HEK293 (cell line): ENCODE measurements around the gene OR2K2.

Experiments used
- CTCF ChIA-PET: fragments of 350-600 bp; formaldehyde crosslinking; extraction: SDS; loops from one replicate; lab custom pipeline; 2021; ENCODE audit warnings: antibody characterized with exemption; lab: Yijun Ruan, JAX
- POLR2A ChIA-PET: fragments of 300-600 bp; formaldehyde crosslinking; extraction: SDS; loops from one replicate; lab custom pipeline; 2020; ENCODE audit warnings: antibody characterized with exemption, inconsistent platforms; lab: Yijun Ruan, JAX
- H3K27ac ChIP-seq: fragments of 200-500 bp; sonication (Bioruptor generic); 2 replicates; pipeline ENCODE4 v1.5.1; 2014; ENCODE audit warnings: low read depth, low read length, control low read depth, inconsistent platforms; ENCODE audit errors: extremely low read depth
- H3K36me3 ChIP-seq, 2 experiments: fragments of 200-500 bp in 1 of 2; sonication (Bioruptor generic) in 1 of 2; 1 replicate in 1 of 2; 2 replicates in 1 of 2; pipeline ENCODE4 v1.5.1; 2014 to 2017; ENCODE audit warnings: inconsistent platforms in 2 of 2, low read length in 2 of 2; ENCODE audit not compliant: control insufficient read depth in 2 of 2, insufficient read depth in 1 of 2
- H3K4me1 ChIP-seq: fragments of 200-500 bp; sonication (Bioruptor generic); 2 replicates; pipeline ENCODE4 v1.5.1; 2014; ENCODE audit warnings: mild to moderate bottlenecking, low read length, inconsistent platforms; ENCODE audit not compliant: control insufficient read depth, insufficient read depth
- H3K4me3 ChIP-seq: 2 replicates; pipeline ENCODE4 v1.5.1; 2011; ENCODE audit warnings: low read depth, mild to moderate bottlenecking, control low read depth, low read length, moderate library complexity
- H3K9me3 ChIP-seq: fragments of 200-500 bp; sonication (Bioruptor generic); 2 replicates; pipeline ENCODE4 v1.5.1; 2014; ENCODE audit warnings: low read depth, low read length, inconsistent platforms; ENCODE audit not compliant: control insufficient read depth, insufficient read depth
- AEBP2 ChIP-seq: fragments of 450-650 bp; formaldehyde crosslinking; IDR thresholded peaks from 2 replicates; pipeline ENCODE4 v1.5.1; 2016; ENCODE audit warnings: missing biosample characterization, missing genetic modification characterization, borderline replicate concordance
- BCL11A ChIP-seq: fragments of 450-650 bp; formaldehyde crosslinking; IDR thresholded peaks from 2 replicates; pipeline ENCODE4 v1.5.1; 2016; ENCODE audit warnings: low read depth, missing biosample characterization, missing genetic modification characterization
- CTCF ChIP-seq: fragments of 450-650 bp; formaldehyde crosslinking; IDR thresholded peaks from 2 replicates; pipeline ENCODE4 v1.5.1; 2016; ENCODE audit warnings: missing biosample characterization, missing genetic modification characterization
- EGR2 ChIP-seq: fragments of 450-650 bp; formaldehyde crosslinking; IDR thresholded peaks from 2 replicates; pipeline ENCODE4 v1.5.1; 2016; ENCODE audit warnings: low read depth, missing biosample characterization, missing genetic modification characterization
- RBAK ChIP-seq: fragments of 450-650 bp; formaldehyde crosslinking; IDR thresholded peaks from 2 replicates; pipeline ENCODE4 v1.5.1; 2016; ENCODE audit warnings: missing biosample characterization, missing genetic modification characterization
- TCF7L2 ChIP-seq: IDR thresholded peaks from 2 replicates; pipeline ENCODE4 v1.6.1; 2011; ENCODE audit warnings: low read depth, mild to moderate bottlenecking, inconsistent platforms, low read length, moderate library complexity, borderline replicate concordance
- ZBTB6 ChIP-seq: fragments of 450-650 bp; formaldehyde crosslinking; IDR thresholded peaks from 2 replicates; pipeline ENCODE4 v1.5.1; 2017; ENCODE audit warnings: missing biosample characterization, missing genetic modification characterization
- ZNF132 ChIP-seq: fragments of 450-650 bp; formaldehyde crosslinking; IDR thresholded peaks from 2 replicates; pipeline ENCODE4 v1.5.1; 2017; ENCODE audit warnings: missing biosample characterization, missing genetic modification characterization, borderline replicate concordance
- ZNF157 ChIP-seq: fragments of 450-650 bp; formaldehyde crosslinking; IDR thresholded peaks from 2 replicates; pipeline ENCODE4 v1.5.1; 2016; ENCODE audit warnings: missing biosample characterization, missing genetic modification characterization
- ZNF169 ChIP-seq: fragments of 450-650 bp; formaldehyde crosslinking; IDR thresholded peaks from 2 replicates; pipeline ENCODE4 v1.5.1; 2016; ENCODE audit warnings: missing biosample characterization, missing genetic modification characterization
- ZNF221 ChIP-seq: fragments of 450-650 bp; formaldehyde crosslinking; IDR thresholded peaks from 2 replicates; pipeline ENCODE4 v1.5.1; 2017; ENCODE audit warnings: missing biosample characterization, missing genetic modification characterization, borderline replicate concordance
- ZNF391 ChIP-seq: fragments of 450-650 bp; formaldehyde crosslinking; IDR thresholded peaks from 2 replicates; pipeline ENCODE4 v1.5.1; 2016; ENCODE audit warnings: low read depth, missing biosample characterization, missing genetic modification characterization, borderline replicate concordance
- ZNF518A ChIP-seq: fragments of 450-650 bp; formaldehyde crosslinking; conservative IDR thresholded peaks from 2 replicates; pipeline ENCODE4 v1.5.1; 2016; ENCODE audit warnings: low read depth, missing biosample characterization, missing genetic modification characterization
- ZNF580 ChIP-seq: fragments of 450-650 bp; formaldehyde crosslinking; IDR thresholded peaks from 2 replicates; pipeline ENCODE4 v1.5.1; 2016; ENCODE audit warnings: missing biosample characterization, missing genetic modification characterization
- ZNF585B ChIP-seq: fragments of 450-650 bp; formaldehyde crosslinking; IDR thresholded peaks from 2 replicates; pipeline ENCODE4 v1.5.1; 2016; ENCODE audit warnings: missing biosample characterization, missing genetic modification characterization
- ZNF654 ChIP-seq: fragments of 450-650 bp; formaldehyde crosslinking; IDR thresholded peaks from 2 replicates; pipeline ENCODE4 v1.5.1; 2016; ENCODE audit warnings: low read depth, missing biosample characterization, missing genetic modification characterization
- ZNF658 ChIP-seq: fragments of 450-650 bp; formaldehyde crosslinking; IDR thresholded peaks from 2 replicates; pipeline ENCODE4; 2016; ENCODE audit warnings: missing biosample characterization, missing genetic modification characterization
- ZSCAN23 ChIP-seq: fragments of 450-650 bp; formaldehyde crosslinking; IDR thresholded peaks from 2 replicates; pipeline ENCODE4 v1.5.1; 2016; ENCODE audit warnings: missing biosample characterization, missing genetic modification characterization

Gene OR2K2

GRCh38 chr9:111294691-111295451 is 35.2 kb downstream of the OR2K2 start:
- ChIA-PET CTCF (interaction anchor here (0.7 to 1.3 kb wide), 3 partner anchors 259 to 656 kb away, joined by 3 to 4 read pairs (median 3); no protein-coding TSS in a partner anchor), POLR2A (interaction anchor here (0.6 kb wide), 1 partner anchor 263 kb away, joined by 3 read pairs; no protein-coding TSS in a partner anchor)
- Histone ChIP-seq H3K36me3 (no peaks in the 10 kb centered on the region), H3K27ac (no peak overlapping the region), H3K4me3 (no peak overlapping the region), H3K4me1 (no peaks in the 10 kb centered on the region), H3K9me3 (no peaks in the 10 kb centered on the region)
- no peak for TF ChIP-seq ZNF518A
- no peak for TF ChIP-seq CTCF (tag by site-specific recombination)
- no peak for TF ChIP-seq ZNF658 (tag by site-specific recombination)
- no peak for TF ChIP-seq ZNF391
- no peak for TF ChIP-seq ZNF585B (tag by site-specific recombination)
- no peak for TF ChIP-seq RBAK (tag by site-specific recombination)
- TF ChIP-seq AEBP2 (tag by site-specific recombination), result no peak
- TF ChIP-seq ZNF169 (tag by site-specific recombination), result no peak
- TF ChIP-seq ZNF654 (tag by site-specific recombination), result no peak
- no peak for TF ChIP-seq ZNF157
- TF ChIP-seq TCF7L2, result no peak
- TF ChIP-seq ZBTB6, result no peak
- no peak for TF ChIP-seq ZNF132
- TF ChIP-seq ZNF221 (tag by site-specific recombination), result no peak
- TF ChIP-seq BCL11A (tag by site-specific recombination), result no peak
- no peak for TF ChIP-seq ZSCAN23 (tag by site-specific recombination)
- no peak for TF ChIP-seq EGR2 (tag by site-specific recombination)
- no peak for TF ChIP-seq ZNF580 (tag by site-specific recombination)
